ENCODE measurements around the gene S1PR3.

Gene S1PR3

GRCh38 chr9:89037346-89037745, 46.1 kb downstream of the S1PR3 start:
- DNase-seq (ENCODE audit: low read depth in 2 of 2), result no peak

GRCh38 chr9:89037891-89038290, 46.6 kb downstream of the S1PR3 start:
- DNase-seq (ENCODE audit: low read depth in 2 of 2), result no peak

- DNase-seq (ENCODE audit: low read depth in 2 of 2), result peak; percentile 77 to 79
Measured at GRCh38 chr9:89038382-89039103, 47.3 kb downstream of the S1PR3 start.

- no peak for DNase-seq (ENCODE audit: low read depth in 2 of 2)
Measured at GRCh38 chr9:89039104-89039465, 47.8 kb downstream of the S1PR3 start.

GRCh38 chr9:89039664-89040063, 48.4 kb downstream of the S1PR3 start:
- no peak for DNase-seq (ENCODE audit: low read depth in 2 of 2)

GRCh38 chr9:89042984-89043383, 51.7 kb downstream of the S1PR3 start:
- no peak for DNase-seq (ENCODE audit: low read depth in 2 of 2)

GRCh38 chr9:89044104-89044503, 52.8 kb downstream of the S1PR3 start:
- DNase-seq (ENCODE audit: low read depth in 2 of 2), result no peak

GRCh38 chr9:89044881-89045280, 53.6 kb downstream of the S1PR3 start:
- DNase-seq (ENCODE audit: low read depth in 2 of 2), result no peak

GRCh38 chr9:89046832-89047231, 55.6 kb downstream of the S1PR3 start:
- peak in 1 of 2 experiments; percentile 32 for DNase-seq (ENCODE audit: low read depth in 2 of 2)

- no peak for DNase-seq (ENCODE audit: low read depth in 2 of 2)
Measured at GRCh38 chr9:89047667-89048066, 56.4 kb downstream of the S1PR3 start.

- no peak for DNase-seq (ENCODE audit: low read depth in 2 of 2)
Measured at GRCh38 chr9:89048616-89049015, 57.3 kb downstream of the S1PR3 start.

- DNase-seq (ENCODE audit: low read depth in 2 of 2), result no peak
Measured at GRCh38 chr9:89049646-89050045, 58.4 kb downstream of the S1PR3 start.

- DNase-seq (ENCODE audit: low read depth in 2 of 2), result no peak
Measured at GRCh38 chr9:89051421-89052025, 60.3 kb downstream of the S1PR3 start.

- DNase-seq (ENCODE audit: low read depth in 2 of 2), result no peak
Measured at GRCh38 chr9:89052470-89053097, 61.3 kb downstream of the S1PR3 start.

- no peak for DNase-seq (ENCODE audit: low read depth in 2 of 2)
Measured at GRCh38 chr9:89053301-89053700, 62.0 kb downstream of the S1PR3 start.
